HG03045 (cell line): ENCODE data around the gene PSMG3.
A peak's percentile ranks its signal among the peaks of the same experiment; 100 is the strongest.

Experiments
- ATAC-seq: cut with Tn5 transposase; IDR thresholded peaks from one replicate; pipeline ENCODE4 v1.9.1; 2021; ENCODE audit warnings: mild to moderate bottlenecking, moderate library complexity; ENCODE audit not compliant: unreplicated experiment

The PSMG3 gene

DNA sequence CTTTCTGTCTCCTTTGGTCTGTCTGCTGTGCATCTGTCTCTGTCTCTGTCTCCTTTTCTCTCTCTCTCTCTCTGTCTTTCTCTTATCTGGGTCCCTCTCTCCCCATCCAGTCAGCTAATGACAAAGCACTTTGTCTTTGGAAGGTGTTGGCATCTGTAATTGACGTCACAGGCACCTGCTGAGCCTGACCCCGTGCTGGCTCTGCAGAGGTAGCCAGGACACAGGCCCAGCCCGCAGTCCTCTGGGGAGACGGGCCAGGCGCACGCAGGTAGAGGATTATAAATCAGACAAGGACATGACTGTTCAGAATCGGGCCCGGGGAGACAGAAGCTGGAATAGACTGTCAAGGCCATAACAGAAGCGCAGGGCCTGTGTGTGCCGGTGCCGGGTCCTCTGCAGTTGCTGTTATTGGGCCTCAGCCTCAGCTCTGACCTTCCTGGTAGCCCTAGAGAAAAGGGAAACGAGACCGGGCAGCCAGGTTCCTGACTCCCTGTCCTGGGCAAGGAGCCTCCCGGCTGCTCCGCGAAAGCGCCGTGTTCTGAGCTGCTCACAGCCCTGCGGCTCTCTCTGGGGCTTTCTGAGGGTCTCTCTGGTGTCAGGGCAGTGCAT, 10.7 kb upstream of the PSMG3 start:
- no peak for ATAC-seq

DNA sequence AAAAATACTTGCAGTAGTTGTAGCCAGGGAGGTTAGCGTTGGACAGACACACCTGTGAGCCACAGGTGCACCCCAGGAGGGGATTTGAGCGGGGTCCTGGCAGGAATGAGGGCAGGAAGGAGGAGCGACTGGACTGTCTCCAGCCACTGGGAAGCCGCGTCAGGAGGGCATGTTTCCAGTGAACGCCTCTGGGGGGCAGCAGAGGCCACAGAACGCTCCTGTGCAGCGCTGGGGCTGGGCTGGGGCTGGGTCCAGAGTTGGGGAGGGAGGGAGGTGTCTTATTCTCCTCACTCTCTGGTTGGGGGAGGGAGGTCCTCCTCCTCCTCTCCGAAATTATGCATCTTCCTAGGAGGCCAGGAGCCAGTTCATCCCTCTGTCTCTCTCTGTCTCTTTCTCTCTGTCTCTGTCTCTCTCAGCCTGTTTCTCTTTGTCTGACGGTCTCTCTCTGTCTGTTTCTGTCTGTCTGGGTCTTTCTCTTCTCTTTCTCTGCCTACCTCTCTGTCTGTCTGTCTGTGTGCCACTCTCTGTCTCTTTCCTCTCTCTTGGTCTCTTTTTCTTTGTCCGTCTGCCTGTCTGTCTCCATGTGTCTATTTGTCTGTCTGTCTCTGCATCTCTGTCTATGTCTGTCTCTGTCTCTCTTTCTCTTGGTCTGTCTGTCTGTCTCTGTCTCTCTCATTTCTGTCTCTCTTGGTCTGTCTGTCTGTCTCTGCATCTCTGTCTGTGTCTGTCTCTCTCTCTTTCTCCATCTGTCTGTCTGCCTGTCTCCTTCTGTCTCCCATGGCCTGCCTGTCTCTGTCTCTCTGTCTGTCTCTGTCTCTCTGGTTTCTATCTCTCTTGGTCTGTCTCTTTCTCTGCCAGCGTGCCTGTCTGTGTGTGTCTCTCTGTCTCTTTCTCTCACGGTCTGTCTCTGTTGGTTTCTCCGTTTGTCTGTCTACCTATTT, 9.9 kb upstream of the PSMG3 start:
- peak; percentile 71 for ATAC-seq

DNA sequence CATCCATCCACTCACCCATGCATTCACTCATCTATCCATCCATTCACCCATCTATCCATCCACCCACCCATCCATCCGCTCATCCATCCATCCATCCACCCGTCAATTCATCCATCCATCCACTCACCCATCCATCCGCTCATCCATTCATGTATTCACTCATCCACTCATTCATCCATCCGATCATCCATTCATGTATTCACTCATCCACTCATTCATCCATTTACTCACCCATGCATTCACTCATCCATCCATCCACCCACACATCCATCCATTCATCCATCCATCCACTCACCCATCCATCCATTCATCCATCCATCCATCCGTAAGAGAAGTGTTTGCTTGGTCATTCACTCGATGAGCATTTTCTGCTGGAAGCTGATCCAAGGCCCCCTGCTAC, 8.7 kb upstream of the PSMG3 start:
- ATAC-seq, result no peak

DNA sequence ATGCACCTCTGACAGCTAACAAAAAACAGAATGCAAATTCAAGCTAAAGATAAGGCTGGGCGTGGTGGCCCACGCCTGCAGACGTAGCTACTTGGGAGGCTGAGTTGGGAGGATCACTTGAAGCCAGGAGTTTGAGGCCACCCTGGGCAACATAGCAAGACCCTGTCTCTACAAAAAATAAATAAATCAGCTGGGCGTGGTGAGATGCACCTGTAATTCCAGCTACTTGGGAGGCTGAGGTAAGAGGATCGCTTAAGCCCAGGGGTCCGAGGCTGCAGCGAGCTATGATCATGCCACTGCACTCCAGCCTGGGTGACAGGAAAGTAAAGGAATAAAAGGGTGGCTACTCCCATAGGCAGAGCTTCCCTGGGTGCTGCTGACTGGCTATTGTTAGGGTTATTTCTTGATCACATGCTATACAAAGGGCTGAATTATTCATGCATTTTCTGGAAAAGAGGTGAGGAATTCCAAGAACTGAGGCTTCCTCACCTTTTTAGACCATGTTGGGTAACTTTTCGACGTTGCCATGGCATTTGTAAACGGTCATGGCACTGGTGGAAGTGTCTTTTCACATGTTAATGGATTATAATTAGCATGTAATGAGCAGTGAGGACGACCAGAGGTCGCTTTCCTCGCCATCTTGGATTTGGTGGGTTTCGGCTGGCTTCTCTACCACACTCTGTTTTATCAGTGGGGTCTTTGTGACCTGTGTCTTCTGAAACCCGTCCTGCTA, 6.9 kb upstream of the PSMG3 start:
- no peak for ATAC-seq

DNA sequence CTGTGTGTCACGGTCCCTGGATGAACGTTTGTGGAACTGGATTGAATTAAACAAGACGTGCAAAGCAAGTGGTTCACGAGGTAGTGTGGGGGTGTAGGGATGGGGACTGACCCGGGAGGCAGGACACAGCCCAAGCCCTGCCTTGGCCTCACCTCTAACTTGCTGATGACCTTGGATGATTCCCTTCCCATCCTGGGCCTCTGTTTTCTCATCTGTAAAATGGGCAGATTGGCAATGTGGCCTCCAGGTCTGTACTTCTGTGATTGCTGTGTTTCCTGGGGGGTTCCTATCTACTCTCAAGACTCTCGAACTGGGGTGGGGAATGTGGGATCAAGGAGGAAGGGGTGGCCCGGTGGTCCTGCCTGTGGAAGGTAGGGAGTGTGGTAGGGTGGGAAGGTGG, 6.0 kb upstream of the PSMG3 start:
- ATAC-seq, result no peak

DNA sequence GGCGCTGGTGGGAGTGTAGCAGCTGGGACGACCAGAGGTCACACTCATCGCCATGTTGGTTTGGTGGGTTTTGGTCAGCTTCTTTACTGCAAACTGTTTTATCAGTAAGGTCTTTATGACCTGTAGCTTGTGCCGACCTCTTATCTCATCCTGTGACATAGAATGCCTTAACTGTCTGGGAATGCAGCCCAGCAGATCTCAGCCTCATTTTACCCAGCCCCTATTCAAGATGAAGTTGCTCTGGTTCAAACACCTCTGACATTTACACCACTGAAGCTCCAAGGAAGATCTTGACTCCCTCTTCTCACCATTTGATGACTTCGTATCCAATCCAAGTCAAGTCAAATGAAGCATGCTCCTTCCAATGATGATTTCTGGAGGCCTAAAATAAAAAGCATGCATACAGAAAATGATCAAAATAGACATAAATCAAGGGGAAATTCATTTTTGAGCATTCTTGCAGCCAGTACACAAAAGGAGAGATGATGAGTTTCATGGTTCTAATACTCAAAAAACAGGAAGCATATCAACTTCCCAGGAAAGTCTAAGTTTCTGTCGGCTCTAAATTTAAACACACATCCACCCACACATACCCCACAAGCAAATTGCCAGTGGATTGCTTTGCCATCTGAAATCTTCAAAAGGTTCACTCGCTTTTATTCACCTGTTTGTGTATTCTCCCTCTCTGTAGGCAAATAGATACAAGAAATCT, 2.4 kb upstream of the PSMG3 start:
- ATAC-seq, result no peak

DNA sequence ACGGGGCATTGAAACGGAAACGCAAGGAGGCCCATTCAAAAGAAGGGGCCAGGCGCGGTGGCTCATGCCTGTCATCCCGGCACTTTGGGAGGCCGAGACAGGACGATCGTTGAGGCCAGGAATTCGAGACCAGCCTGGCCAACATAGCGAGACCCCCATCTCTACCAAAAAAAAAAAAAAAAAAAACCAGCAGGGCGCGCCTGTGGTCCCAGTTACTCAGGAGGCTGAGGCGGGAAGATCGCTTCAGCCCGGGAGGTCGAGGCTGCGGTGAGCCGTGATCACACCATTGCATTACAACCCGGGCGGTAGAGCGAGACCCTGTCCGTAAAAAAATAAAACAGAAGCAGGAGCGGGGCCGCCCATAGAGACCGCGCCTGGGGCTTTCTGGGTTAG, 396 bp downstream of the PSMG3 start:
- ATAC-seq, result peak; percentile 10

DNA sequence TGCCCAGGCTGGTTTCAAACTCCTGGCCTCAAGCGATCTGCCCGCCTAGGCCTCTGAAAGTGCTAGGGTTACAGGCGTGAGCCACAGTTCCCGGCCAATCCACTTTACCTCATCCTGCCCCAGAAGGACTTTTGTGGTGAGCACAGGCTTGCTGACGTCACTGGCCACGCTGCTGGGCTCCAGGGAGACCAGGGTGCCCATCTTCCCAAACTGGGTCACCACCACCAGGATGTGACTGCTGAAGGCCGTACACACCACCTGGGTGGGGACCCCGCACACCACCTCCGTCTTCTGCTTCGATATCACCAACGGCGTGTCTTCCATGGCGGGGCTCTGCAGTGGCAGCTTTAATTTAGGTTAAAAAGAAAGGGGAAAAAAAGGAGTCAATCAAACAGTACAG, 816 bp downstream of the PSMG3 start:
- no peak for ATAC-seq

DNA sequence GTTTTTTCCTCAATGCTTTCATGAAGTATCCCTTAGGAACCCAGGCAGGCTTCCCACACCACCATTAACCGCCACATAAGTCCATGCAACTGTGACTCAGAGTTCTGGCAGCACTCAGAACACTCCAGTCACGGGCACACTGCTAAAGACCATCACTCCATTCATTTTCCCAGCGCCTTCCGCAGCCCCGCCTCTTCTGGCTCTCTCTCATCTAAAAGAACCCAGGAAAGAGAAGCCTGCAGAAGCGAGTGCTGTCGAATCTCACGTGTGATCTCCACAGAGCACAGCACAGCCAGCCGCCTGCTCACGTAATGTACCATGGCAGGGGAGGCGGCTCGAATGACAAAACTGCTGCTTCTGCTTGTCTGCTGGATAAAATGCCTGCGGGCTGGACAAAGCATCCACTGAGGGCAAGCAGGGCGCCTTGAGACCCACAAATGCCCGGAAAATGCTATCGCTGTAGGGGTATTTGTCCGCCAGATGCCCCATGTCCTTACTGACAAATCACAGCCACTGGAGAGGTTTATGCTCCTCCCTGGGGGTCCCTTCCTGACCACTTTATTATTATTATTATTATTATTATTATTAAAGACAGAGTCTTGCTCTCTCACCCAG, 1.8 kb downstream of the PSMG3 start:
- no peak for ATAC-seq

DNA sequence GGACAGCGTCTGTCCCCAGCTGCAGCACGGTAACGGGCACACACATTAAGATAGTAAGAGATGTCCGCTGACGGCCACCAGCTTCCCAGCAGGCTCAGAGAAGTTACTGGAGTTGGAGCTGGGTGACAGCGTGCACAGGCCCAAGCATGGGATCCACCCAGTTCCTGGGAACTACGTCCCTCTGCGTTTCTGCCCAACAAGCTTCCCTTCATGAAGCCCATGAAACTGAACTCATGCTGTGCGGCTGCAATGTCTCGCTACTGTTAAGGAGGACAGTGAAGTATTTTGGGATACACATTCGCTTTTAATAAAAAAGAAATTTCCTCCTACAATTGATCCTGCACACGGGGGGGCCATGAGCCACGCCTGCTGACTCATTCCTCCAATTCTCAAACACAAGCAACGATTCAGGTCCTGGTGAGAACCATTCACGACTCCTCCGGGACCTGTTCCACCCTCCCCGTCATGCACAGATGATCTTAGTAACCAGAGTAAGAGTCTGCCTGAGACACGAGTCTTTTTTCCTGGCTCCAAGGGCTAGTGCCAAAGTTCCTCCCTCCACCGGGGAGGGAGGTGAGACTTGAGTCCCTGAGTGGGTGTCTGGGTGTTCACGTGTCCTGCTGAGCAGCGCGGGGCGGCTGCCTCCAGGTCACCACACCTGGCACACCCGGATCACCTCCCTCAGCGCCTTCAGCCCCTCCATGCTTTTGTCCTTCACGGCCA, 2.6 kb downstream of the PSMG3 start:
- no peak for ATAC-seq

DNA sequence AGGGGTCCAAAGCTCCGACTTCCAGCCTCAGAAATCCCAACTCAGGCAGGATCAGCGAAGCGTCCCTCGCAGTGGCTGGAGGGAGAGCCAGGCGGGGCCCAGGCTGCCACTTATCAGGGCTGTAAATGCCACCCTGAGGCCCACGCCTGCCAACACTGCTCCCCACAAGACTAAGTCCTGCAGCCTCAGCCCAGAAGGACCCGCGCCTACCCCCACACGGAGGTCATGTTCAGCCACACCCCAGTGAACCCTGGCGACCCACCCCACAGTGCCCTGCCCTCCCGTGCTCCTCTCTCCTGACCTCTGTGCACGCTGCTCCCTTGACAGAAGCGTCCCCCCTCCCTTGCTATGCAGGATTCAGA, 3.2 kb downstream of the PSMG3 start:
- ATAC-seq, result no peak

DNA sequence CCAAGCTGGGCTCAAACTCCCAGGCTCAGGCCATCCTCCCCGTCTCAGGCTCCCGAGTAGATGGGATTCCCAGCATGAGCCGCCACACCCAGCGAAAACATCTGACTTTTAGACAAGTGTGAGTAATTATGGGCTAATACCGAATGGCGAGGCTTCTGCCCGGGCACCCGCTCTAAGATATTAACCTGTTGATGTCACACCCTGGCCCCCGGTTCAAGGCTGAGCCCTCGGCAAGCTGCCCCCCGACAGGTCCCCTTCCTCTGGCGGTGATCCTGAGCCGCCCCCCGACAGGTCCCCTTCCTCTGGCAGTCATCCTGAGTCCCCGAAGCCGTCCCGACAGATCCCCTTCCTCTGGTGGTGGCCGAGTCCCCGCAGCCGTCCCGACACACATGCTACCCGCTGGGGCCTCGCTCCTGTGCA, 5.2 kb downstream of the PSMG3 start:
- no peak for ATAC-seq

DNA sequence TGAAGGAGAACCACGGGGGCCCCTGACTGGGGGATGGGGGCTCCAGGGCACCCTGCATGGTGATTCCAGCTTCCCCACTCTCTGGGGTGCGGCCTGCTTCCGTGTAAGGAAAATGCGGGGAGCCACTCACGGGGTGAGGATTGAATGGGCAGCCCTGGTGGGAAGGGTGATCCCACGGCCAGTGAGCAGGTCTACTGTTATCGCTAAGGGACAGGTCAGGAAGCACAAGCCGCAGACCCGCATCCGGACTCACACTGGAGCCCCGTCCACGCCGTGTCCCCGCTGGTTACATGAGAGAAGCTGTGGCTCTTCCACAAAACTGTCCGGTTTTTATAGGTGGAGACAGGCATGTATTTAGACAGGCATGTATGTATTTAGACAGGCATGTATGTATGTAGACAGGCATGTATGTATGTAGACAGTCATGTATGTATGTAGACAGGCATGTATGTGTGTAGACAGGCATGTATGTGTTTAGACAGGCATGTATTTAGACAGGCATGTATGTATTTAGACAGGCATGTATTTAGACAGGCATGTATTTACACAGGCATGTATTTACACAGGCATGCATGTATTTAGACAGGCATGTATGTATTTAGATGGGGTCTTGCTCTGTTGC, 5.7 kb downstream of the PSMG3 start:
- no peak for ATAC-seq

DNA sequence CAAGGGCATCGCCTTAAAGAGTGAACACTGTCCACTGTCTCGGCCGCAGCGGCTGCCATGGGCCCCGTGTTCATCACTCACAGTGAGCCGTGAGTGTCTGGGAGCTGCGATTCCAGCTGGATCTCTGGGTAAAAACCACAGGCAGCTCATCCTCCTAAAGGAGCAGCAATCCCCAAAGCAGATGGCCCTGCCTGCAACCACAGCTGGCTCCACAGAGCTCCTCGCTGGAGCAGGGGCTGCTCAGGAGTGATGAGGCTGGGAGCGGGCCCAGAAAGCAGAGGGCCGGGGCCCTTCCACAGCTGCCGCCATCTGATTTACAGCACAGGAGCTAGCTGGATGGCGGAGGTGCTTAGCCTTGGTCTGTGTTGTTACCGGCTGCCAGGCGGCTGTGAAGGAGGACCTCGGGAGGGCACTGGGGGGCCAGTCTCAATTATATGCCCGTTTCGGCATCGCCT, 7.2 kb downstream of the PSMG3 start:
- no peak for ATAC-seq

DNA sequence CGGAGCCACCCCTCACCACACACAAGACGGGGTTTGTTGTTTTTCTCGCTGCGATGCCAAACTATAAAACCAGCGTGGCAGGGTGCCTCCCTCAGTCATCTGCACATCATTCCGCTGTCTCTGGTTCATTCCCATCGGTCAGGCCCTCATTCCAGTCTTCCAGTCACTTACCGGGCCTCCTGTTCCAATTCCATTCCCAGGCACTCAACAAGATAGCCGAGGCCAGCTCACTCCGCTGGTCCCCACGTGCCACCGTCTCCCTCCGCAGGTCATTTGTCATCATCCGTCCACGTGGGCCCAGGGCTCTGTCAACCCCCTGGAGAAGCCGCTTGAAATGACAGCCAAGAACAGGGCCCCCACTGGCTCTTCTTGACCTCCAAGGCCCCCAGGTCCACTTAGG, 7.7 kb downstream of the PSMG3 start:
- ATAC-seq, result no peak

DNA sequence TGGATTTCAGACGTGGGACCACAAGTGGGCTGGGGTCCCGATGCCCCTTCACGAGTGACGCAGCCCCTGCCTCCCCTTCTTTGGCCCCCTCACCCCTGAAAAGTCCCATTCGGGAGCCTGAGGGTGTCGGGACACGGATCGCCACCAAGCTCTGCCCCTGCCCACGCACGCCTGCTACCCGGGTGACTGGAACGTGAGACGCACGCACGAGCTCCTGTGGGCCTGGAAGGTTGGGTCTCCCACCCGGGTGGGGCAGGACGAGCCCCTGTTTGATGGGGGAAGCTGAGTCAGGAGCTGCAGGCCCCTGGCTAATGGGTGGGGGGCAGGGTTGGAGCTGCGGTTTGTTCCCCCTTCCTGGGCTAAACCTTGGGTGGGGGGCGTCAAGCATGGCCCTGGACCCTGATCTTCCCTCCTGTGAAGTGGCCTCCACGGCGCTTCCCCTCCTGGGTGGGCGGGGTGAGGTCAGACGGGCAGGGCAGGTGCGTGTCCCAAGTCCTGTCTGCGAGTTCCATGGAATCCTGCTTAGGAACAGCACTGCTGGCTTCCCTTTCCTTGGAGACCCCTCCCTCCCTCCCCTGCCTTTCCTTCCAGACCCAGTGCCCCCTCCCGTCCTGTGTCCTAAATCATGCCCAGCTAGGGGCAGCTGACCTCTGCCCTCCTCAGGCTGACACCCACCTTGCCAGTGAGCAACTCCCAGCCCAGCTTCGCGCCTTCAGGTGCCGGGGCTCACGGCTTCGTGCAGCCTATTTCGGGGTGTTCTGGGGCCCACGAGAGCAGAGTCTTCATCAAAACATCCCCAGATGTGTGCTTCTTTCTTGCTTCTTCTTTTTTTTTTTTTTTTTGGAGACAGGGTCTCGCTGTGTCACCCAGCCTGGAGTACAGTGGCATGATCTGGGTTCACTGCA, 8.5 kb downstream of the PSMG3 start:
- ATAC-seq, result no peak

DNA sequence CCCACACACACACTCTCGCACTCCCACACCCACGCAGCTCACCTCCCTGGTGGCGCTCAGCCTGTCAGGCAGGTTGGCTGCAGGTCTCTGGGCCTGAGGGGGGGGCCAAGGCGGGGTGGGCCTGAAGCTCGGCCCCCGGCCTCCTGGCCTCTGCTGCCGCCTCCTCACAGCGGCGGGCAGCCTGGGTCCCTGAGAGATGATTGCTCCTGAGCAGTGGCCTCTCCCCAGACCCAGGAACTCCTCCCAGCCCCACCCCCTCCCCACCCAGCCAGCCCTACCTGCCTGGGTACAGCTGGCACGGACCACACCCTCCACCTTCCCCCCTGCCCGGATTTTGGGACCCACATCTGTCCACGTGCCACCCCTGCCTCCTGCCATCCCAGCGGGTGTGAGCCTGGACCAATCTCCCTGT, 9.2 kb downstream of the PSMG3 start:
- no peak for ATAC-seq
